Ovary (tissue), 9 donors: ENCODE results near the gene AGFG2. TPM values are rescaled to one million over a fixed set of nuclear protein-coding genes. Genes with fewer than 3 reads are reported as not detected.
A peak's percentile ranks its signal among the peaks of the same experiment; 100 is the strongest.

ENCODE experiments used
- DNase-seq, 5 donors: peaks; one replicate each; pipeline ENCODE4 v3.0.0-alpha.2; 2019 to 2020
- H3K27ac ChIP-seq, 2 donors: fragments of 200-600 bp; one replicate each; pipeline versions ENCODE4 v1.5.1 to v1.8.0; 2019 to 2022
- H3K27me3 ChIP-seq: fragments of 200-600 bp; one replicate; pipeline ENCODE4 v1.8.0; 2022
- H3K36me3 ChIP-seq: fragments of 200-600 bp; sonication (generic); one replicate; pipeline ENCODE4 v1.5.1; 2019
- H3K4me1 ChIP-seq: one replicate; pipeline ENCODE4 v1.8.1; 2013; ENCODE audit warnings: mild to moderate bottlenecking, moderate library complexity; ENCODE audit not compliant: insufficient read depth
- H3K4me3 ChIP-seq: fragments of 200-600 bp; sonication (generic); one replicate; pipeline ENCODE4 v1.5.1; 2017
- H3K9me3 ChIP-seq, 2 donors: fragments of 200-600 bp in 1 of 2; sonication (generic) in 1 of 2; one replicate each; pipeline versions ENCODE4 v1.5.1 to v1.8.1; 2013 to 2019; ENCODE audit warnings: mild to moderate bottlenecking in 1 of 2, moderate library complexity in 1 of 2
- CTCF ChIP-seq, 3 donors: fragments of 450-650 bp in 2 of 3; fragments of 200-600 bp in 1 of 3; IDR thresholded peaks; one replicate each; pipeline versions ENCODE4 v1.5.1 to v1.8.0; 2016 to 2022; ENCODE audit warnings: antibody characterized with exemption in 3 of 3, mild to moderate bottlenecking in 1 of 3
- EP300 ChIP-seq: sonication (generic); formaldehyde crosslinking; IDR thresholded peaks from one replicate; pipeline ENCODE4 v1.6.1; 2017; ENCODE audit warnings: antibody characterized with exemption
- POLR2A ChIP-seq: fragments of 450-650 bp; IDR thresholded peaks from one replicate; pipeline ENCODE4 v1.6.1; 2017; ENCODE audit warnings: antibody characterized with exemption, mild to moderate bottlenecking, moderate library complexity
- WGBS, 3 donors: extraction: QIAGEN DNeasy Blood & Tissue Kit in 1 of 3; methylation state at CpG; one replicate each; pipeline versions ENCODE4 v1.1.5 to v1.1.7; 2013 to 2017; 5-methylcytosine and 5-hydroxymethylcytosine counted together
- intact Hi-C, 4 donors: fragments of 100-400 bp; cut with DNase I; formaldehyde crosslinking; loops; one replicate each; pipeline versions ENCODE4 v1.11.0 to v1.15.1; 2022 to 2023
- polyA plus RNA-seq, 2 donors: library from polyadenylated mRNA; stranded (reverse); fragments of 200-250 nt in 1 of 2; fragments of 350-450 nt in 1 of 2; fragmentation: Illumina TruSeq in 1 of 2; extraction: RNeasy Lipid Tissue Mini Kit (QIAGEN cat#74804) in 1 of 2; gene quantifications; one replicate each; pipeline ENCODE4 v1.2.3, GENCODE V29; 2013 to 2014
- total RNA-seq, 7 donors: library from RNA; depleted of rRNA in 2 of 7; stranded (reverse); fragments of >200 nt in 2 of 7; fragmentation: NEBNext Ultra II Directional in 3 of 7; extraction: Animal tissue kit (Norgen Biotek cat#: 25700) in 3 of 7; gene quantifications; one replicate each; pipeline versions ENCODE4 v1.1.0 to v1.2.4, GENCODE V29; 2016 to 2023
- donor health status: DM: no; HTN: no; CAD: no; lungs with moderate emphysema.
- donor health status: DM: no; HTN: no; CAD: no.
- donor health status: Bipolar disorder and iron deficiency.
- donor health status: DM: yes; HTN: yes; CAD: no.
- donor health status: DM: no; HTN: no; CAD: no.
- donor health status: DM: yes; HTN: yes; CAD: no.

The AGFG2 gene
- total and polyA plus RNA-seq, 9 donors: 10.0 to 115 (median 55.9) TPM

- H3K27ac ChIP-seq: no peak overlapping the region
- TF ChIP-seq POLR2A: no peak
- TF ChIP-seq CTCF (IDR thresholded peaks at IDR 0.05): no peak
- no peak for TF ChIP-seq EP300
- WGBS, 3 donors: 83 to 89% (median 85%) methylated on average over 11 of the region's 11 CpGs
- DNase-seq: no peak
- H3K4me3 ChIP-seq: no peak overlapping the region
- no peaks in the 10 kb centered on the region for H3K9me3 ChIP-seq
- peaks cover 15% of the 10 kb centered on the region for H3K4me1 ChIP-seq
- H3K36me3 ChIP-seq: no peaks in the 10 kb centered on the region
- no peaks in the 10 kb centered on the region for H3K27me3 ChIP-seq
- intact Hi-C loops: no loop called here
These were observed 26.1 kb downstream of the AGFG2 start for GRCh38 chr7:100565133-100565571.

- Histone ChIP-seq H3K4me3 (no peak overlapping the region), H3K27ac (peak overlapping the region in 1 of 2 donors; percentile 21), H3K9me3 (no peaks in the 10 kb centered on the region), H3K27me3 (no peaks in the 10 kb centered on the region), H3K36me3 (no peaks in the 10 kb centered on the region), H3K4me1 (peaks cover 15% of the 10 kb centered on the region)
- 83 to 86% (median 85%) methylated on average over 6 of the region's 6 CpGs for WGBS, 3 donors
- intact Hi-C loops: loop anchor here in 1 of 4 donors (2.0 kb wide), 1 partner anchor 17 kb away; no protein-coding TSS in a partner anchor
- DNase-seq: peak in 1 of 5 donors; percentile 28
- no peak for TF ChIP-seq POLR2A
- TF ChIP-seq EP300: no peak
These were observed 27.1 kb downstream of the AGFG2 start for GRCh38 chr7:100566018-100566531.

GRCh38 chr7:100567031-100567730 lies 28.2 kb downstream of the AGFG2 start:
- TF ChIP-seq EP300: no peak
- TF ChIP-seq POLR2A: no peak
- 52 to 54% (median 53%) methylated on average over 12 of the region's 12 CpGs for WGBS, 3 donors
- peak in 1 of 5 donors; percentile 23 for DNase-seq
- intact Hi-C loops: loop anchor here in 1 of 4 donors (2.0 kb wide), 1 partner anchor 18 kb away; no protein-coding TSS in a partner anchor
- Histone ChIP-seq H3K27me3 (no peaks in the 10 kb centered on the region), H3K9me3 (no peaks in the 10 kb centered on the region), H3K4me1 (peaks cover 15% of the 10 kb centered on the region), H3K36me3 (no peaks in the 10 kb centered on the region), H3K4me3 (no peak overlapping the region), H3K27ac (peak overlapping the region; percentile 2 to 57)

GRCh38 chr7:100567751-100568175 lies 28.8 kb downstream of the AGFG2 start:
- 22 to 32% (median 24%) methylated on average over 3 of the region's 3 CpGs for WGBS, 3 donors
- no peaks in the 10 kb centered on the region for H3K27me3 ChIP-seq
- TF ChIP-seq POLR2A (no peak), CTCF (IDR thresholded peaks at IDR 0.05) (no peak), EP300 (no peak)
- H3K27ac ChIP-seq: peak overlapping the region in 1 of 2 donors; percentile 57
- H3K4me1 ChIP-seq: peaks cover 15% of the 10 kb centered on the region
- no peaks in the 10 kb centered on the region for H3K36me3 ChIP-seq
- H3K4me3 ChIP-seq: no peak overlapping the region
- H3K9me3 ChIP-seq: no peaks in the 10 kb centered on the region
- DNase-seq: peak in 2 of 5 donors; percentile 61 to 66
- intact Hi-C loops: loop anchor here in 1 of 4 donors (2.0 kb wide), 1 partner anchor 19 kb away; no protein-coding TSS in a partner anchor

GRCh38 chr7:100568176-100568895 lies 29.3 kb downstream of the AGFG2 start:
- Histone ChIP-seq H3K27ac (peak overlapping the region in 1 of 2 donors; percentile 57), H3K4me1 (peaks cover 15% of the 10 kb centered on the region)

More at GRCh38 chr7:100568176-100568895, 29.3 kb downstream of the AGFG2 start:
- Histone ChIP-seq H3K9me3 (no peaks in the 10 kb centered on the region), H3K27me3 (no peaks in the 10 kb centered on the region), H3K4me3 (no peak overlapping the region), H3K36me3 (no peaks in the 10 kb centered on the region)
- DNase-seq: peak in 3 of 5 donors; percentile 47 to 64 (median 55)
- TF ChIP-seq EP300 (no peak), CTCF (IDR thresholded peaks at IDR 0.05) (no peak), POLR2A (no peak)
- WGBS, 3 donors: 50 to 60% (median 52%) methylated on average over 10 to 11 of the region's 11 CpGs
- intact Hi-C loops: no loop called here
